ENCODE data around the gene OTOF. TPM values are rescaled to one million over a fixed set of nuclear protein-coding genes. Genes with fewer than 3 reads are reported as not detected.

Gene OTOF
- polyA plus RNA-seq, 1 donor from 2014 or later: not detected

- no peaks in the 10 kb centered on the region for H3K36me3 Mint-ChIP-seq
- H3K4me3 Mint-ChIP-seq: no peak overlapping the region
- no peaks in the 10 kb centered on the region for H3K9me3 Mint-ChIP-seq
- no peak overlapping the region for H3K27ac Mint-ChIP-seq
- no peaks in the 10 kb centered on the region for H3K4me1 Mint-ChIP-seq
- peaks cover 8% of the 10 kb centered on the region for H3K27me3 Mint-ChIP-seq
These were observed 35.2 kb downstream of the OTOF start for GRCh38 chr2:26442707-26443106.

DNA sequence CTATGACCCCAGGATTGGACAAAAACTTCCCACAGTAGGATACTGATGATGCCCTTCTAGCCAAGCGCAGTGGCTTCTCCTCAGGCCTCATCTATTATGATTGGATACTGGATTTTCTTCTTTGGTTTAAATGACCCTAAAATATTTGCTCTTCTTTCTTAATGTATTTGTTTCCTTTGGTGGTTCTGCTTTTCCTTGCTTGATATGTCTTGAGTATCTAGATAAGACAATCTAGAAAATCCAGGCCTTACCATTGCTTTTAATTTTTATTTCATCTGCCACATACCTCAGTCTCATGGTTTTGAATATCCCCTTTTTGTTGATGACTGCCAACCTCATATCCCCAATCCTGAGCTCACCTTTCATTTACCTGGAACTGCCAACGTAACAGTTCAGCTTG lies 35.6 kb downstream of the OTOF start:
- no peak overlapping the region for H3K4me3 Mint-ChIP-seq
- H3K27me3 Mint-ChIP-seq: peaks cover 8% of the 10 kb centered on the region
- H3K9me3 Mint-ChIP-seq: no peaks in the 10 kb centered on the region
- no peaks in the 10 kb centered on the region for H3K36me3 Mint-ChIP-seq
- H3K27ac Mint-ChIP-seq: no peak overlapping the region
- no peaks in the 10 kb centered on the region for H3K4me1 Mint-ChIP-seq

GRCh38 chr2:26438926-26439325 lies 39.0 kb downstream of the OTOF start:
- Mint-ChIP-seq H3K27me3 (peaks cover 10% of the 10 kb centered on the region), H3K36me3 (no peaks in the 10 kb centered on the region), H3K9me3 (no peaks in the 10 kb centered on the region), H3K4me1 (no peaks in the 10 kb centered on the region), H3K4me3 (no peak overlapping the region), H3K27ac (no peak overlapping the region)

DNA sequence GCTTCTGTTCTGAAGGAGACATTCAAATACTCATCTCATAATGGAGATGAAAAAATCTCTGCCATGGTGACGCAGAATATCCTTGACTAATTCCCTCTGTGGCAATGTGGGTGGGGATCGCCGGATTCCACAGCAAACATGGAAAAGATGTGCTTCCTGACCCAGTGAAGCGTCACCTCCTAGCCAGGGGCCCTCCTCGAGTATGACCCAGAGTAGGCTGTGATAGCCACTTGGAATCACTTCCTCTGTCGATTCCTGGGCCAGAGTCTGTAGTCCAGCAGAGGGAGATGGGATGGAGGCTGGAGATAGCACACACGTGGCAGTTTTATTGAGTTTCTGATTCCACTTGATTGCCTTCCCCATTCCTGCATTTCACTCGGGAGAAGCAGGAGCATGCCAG lies 39.4 kb downstream of the OTOF start:
- no peak overlapping the region for H3K4me3 Mint-ChIP-seq
- H3K27ac Mint-ChIP-seq: no peak overlapping the region
- H3K36me3 Mint-ChIP-seq: no peaks in the 10 kb centered on the region
- H3K27me3 Mint-ChIP-seq: peaks cover 12% of the 10 kb centered on the region
- H3K4me1 Mint-ChIP-seq: no peaks in the 10 kb centered on the region
- H3K9me3 Mint-ChIP-seq: no peaks in the 10 kb centered on the region

DNA sequence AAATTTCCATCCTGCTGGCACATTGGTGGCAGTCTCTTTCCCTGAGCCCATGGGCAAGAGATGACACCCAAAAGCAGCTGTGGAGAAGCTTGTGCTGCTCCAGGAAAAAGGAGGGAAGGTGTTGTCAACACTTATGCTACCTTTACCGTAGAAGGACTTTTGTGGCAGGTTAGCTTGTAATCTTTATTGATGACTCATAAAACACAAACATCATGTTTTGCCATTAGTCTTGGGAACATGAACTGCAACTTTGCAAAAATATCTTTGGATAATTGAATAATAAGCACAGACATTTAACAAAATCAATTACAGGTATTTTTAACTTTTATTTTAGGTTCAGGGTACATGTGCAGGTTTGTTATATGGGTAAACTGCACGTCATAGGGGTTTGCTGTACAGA lies 42.8 kb downstream of the OTOF start:
- H3K36me3 Mint-ChIP-seq: no peaks in the 10 kb centered on the region
- H3K27ac Mint-ChIP-seq: no peak overlapping the region
- H3K9me3 Mint-ChIP-seq: no peaks in the 10 kb centered on the region
- H3K4me3 Mint-ChIP-seq: no peak overlapping the region
- H3K4me1 Mint-ChIP-seq: no peaks in the 10 kb centered on the region
- H3K27me3 Mint-ChIP-seq: peaks cover 13% of the 10 kb centered on the region

DNA sequence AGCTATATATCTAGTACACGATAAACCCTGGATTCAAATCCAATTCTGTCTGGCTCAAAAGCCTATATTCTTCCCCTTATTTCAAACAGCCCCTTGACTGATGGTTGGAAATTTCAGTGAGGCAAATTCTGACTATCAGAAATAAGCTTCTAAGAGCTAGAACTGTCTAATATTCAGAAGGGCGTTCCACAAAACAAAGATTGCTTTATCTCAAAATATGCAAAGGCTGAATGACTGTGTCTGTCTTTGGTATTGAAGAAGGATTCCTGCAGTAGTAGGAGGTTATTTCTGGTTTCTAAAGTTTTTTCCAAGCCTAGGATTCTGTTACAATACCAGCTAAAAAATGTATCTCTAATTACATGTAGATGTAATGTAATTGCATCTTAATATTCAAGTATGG lies 45.1 kb downstream of the OTOF start:
- H3K9me3 Mint-ChIP-seq: no peaks in the 10 kb centered on the region
- H3K4me3 Mint-ChIP-seq: no peak overlapping the region
- H3K27me3 Mint-ChIP-seq: peaks cover 5% of the 10 kb centered on the region
- no peak overlapping the region for H3K27ac Mint-ChIP-seq
- H3K36me3 Mint-ChIP-seq: no peaks in the 10 kb centered on the region
- no peaks in the 10 kb centered on the region for H3K4me1 Mint-ChIP-seq

DNA sequence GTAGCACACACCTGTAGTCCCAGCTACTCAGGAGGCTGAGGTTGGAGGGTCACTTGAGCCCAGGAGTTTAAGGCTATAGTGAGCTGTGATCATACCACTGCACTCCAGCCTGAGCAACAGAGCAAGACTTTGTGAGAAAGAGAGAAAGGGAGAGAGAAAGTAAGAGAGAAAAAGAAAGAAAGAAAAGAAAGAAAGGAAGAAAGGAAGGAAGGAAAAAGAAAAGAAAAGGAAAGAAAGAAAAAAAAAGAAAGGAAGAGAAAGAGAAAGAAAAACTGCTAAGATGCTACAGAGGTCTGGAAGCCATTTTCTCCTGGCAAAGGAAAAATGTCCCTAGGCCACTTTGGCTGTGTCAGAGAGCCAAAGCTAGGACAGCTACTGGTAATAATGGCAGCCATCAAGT lies 45.6 kb downstream of the OTOF start:
- H3K27ac Mint-ChIP-seq: peak overlapping the region in 1 of 3 donors; percentile 80
- no peaks in the 10 kb centered on the region for H3K9me3 Mint-ChIP-seq
- H3K4me3 Mint-ChIP-seq: no peak overlapping the region
- no peaks in the 10 kb centered on the region for H3K36me3 Mint-ChIP-seq
- peaks cover 5% of the 10 kb centered on the region for H3K27me3 Mint-ChIP-seq
- no peaks in the 10 kb centered on the region for H3K4me1 Mint-ChIP-seq

GRCh38 chr2:26430826-26431225 lies 47.1 kb downstream of the OTOF start:
- Mint-ChIP-seq H3K27me3 (peaks cover 5% of the 10 kb centered on the region), H3K36me3 (no peaks in the 10 kb centered on the region), H3K4me3 (no peak overlapping the region), H3K9me3 (peaks cover 0 to 4% (median 0%) of the 10 kb centered on the region in 3 donors), H3K4me1 (no peaks in the 10 kb centered on the region), H3K27ac (no peak overlapping the region)

- H3K27ac Mint-ChIP-seq: no peak overlapping the region
- H3K4me1 Mint-ChIP-seq: no peaks in the 10 kb centered on the region
- H3K9me3 Mint-ChIP-seq: peaks cover under 1 to 6% (median 4%) of the 10 kb centered on the region in 3 donors
- H3K27me3 Mint-ChIP-seq: peaks cover 5% of the 10 kb centered on the region
- peaks cover under 1% of the 10 kb centered on the region for H3K36me3 Mint-ChIP-seq
- no peak overlapping the region for H3K4me3 Mint-ChIP-seq
These were observed 47.9 kb downstream of the OTOF start for GRCh38 chr2:26429779-26430578.

GRCh38 chr2:26428846-26429245 lies 49.1 kb downstream of the OTOF start:
- no peaks in the 10 kb centered on the region for H3K4me1 Mint-ChIP-seq
- H3K9me3 Mint-ChIP-seq: peaks cover 2 to 7% (median 4%) of the 10 kb centered on the region in 3 donors
- no peak overlapping the region for H3K27ac Mint-ChIP-seq
- peaks cover 3% of the 10 kb centered on the region for H3K27me3 Mint-ChIP-seq
- no peak overlapping the region for H3K4me3 Mint-ChIP-seq
- peaks cover 4% of the 10 kb centered on the region for H3K36me3 Mint-ChIP-seq

- H3K9me3 Mint-ChIP-seq: peaks cover 2 to 7% (median 4%) of the 10 kb centered on the region in 3 donors
- peaks cover 5% of the 10 kb centered on the region for H3K36me3 Mint-ChIP-seq
- peaks cover 3% of the 10 kb centered on the region for H3K27me3 Mint-ChIP-seq
- no peak overlapping the region for H3K27ac Mint-ChIP-seq
- no peak overlapping the region for H3K4me3 Mint-ChIP-seq
- H3K4me1 Mint-ChIP-seq: no peaks in the 10 kb centered on the region
These were observed 53.7 kb downstream of the OTOF start for GRCh38 chr2:26424221-26424620.

DNA sequence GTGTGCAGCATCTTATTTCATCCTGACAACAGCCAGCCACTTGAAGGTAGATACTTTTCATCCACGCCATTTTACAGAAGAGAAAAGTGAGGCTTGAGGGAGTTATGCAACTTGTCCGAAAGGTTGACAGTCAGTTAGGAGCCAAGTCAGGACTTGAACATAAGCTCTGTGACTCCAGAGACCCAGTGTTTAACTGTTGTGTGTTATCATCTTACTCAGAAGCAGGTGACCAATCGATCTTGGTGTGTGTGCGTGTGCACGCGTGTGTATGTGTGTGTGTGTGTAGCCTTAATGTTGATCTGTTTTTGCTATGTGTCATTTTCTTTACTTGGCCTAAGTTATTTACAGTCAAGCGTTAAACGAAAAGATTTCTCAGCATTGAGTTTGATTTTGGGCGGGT lies 54.2 kb downstream of the OTOF start:
- H3K9me3 Mint-ChIP-seq: peaks cover 2 to 7% (median 4%) of the 10 kb centered on the region in 3 donors
- H3K27me3 Mint-ChIP-seq: peaks cover 3% of the 10 kb centered on the region
- H3K27ac Mint-ChIP-seq: no peak overlapping the region
- H3K36me3 Mint-ChIP-seq: peaks cover 5% of the 10 kb centered on the region
- no peak overlapping the region for H3K4me3 Mint-ChIP-seq
- no peaks in the 10 kb centered on the region for H3K4me1 Mint-ChIP-seq

GRCh38 chr2:26422947-26423629 lies 54.8 kb downstream of the OTOF start:
- H3K36me3 Mint-ChIP-seq: peaks cover 5% of the 10 kb centered on the region
- H3K9me3 Mint-ChIP-seq: peaks cover 2 to 7% (median 4%) of the 10 kb centered on the region in 3 donors
- no peak overlapping the region for H3K27ac Mint-ChIP-seq
- H3K4me3 Mint-ChIP-seq: no peak overlapping the region
- no peaks in the 10 kb centered on the region for H3K4me1 Mint-ChIP-seq
- H3K27me3 Mint-ChIP-seq: peaks cover 3% of the 10 kb centered on the region

- Mint-ChIP-seq H3K27ac (no peak overlapping the region), H3K9me3 (peaks cover 2 to 7% (median 4%) of the 10 kb centered on the region in 3 donors), H3K4me3 (no peak overlapping the region), H3K36me3 (peaks cover 5% of the 10 kb centered on the region), H3K27me3 (peaks cover 3% of the 10 kb centered on the region), H3K4me1 (no peaks in the 10 kb centered on the region)
These were observed 56.0 kb downstream of the OTOF start for GRCh38 chr2:26421961-26422360.

DNA sequence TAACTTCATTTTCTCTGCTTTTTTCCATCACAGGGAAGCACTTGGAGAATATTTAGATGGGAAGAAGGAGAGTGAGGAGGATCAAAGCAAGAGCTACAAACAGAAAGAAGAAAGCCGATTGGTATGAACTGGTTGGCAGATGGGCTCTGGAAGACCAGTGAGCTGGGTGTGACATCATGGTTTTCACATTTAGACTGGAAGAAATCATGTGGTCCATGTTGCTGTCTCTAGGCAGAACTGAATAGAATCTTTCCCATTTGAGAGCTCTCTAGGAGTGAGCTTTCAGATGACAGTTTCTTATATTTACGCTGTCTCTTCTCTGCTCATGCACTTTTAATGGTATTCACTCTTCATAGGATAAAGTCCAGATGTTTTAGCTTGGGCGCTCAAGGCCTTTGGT lies 63.6 kb downstream of the OTOF start:
- no peaks in the 10 kb centered on the region for H3K9me3 Mint-ChIP-seq
- no peaks in the 10 kb centered on the region for H3K27me3 Mint-ChIP-seq
- no peak overlapping the region for H3K27ac Mint-ChIP-seq
- peaks cover 0 to 12% (median 9%) of the 10 kb centered on the region in 3 donors for H3K4me1 Mint-ChIP-seq
- no peak overlapping the region for H3K4me3 Mint-ChIP-seq
- no peaks in the 10 kb centered on the region for H3K36me3 Mint-ChIP-seq

Measured in IgD-negative memory B cell (primary cell).